NCI-H2196 treated with DMSO at 0.1 percent for 48 hours (cell line): ENCODE data around the gene RMP24.

ENCODE experiments used
- DNase-seq: peaks from one replicate; lab custom pipeline; 2025; ENCODE audit not compliant: unreplicated experiment; lab: John Stamatoyannopoulos, UW

The RMP24 gene

GRCh38 chr18:35972197-35973000 lies at the start of gene RMP24:
TSS of gene RMP24 (plus strand) at chr18:35972679.
- peak; percentile 56 for DNase-seq

GRCh38 chr18:35923939-35924684 lies 48.4 kb upstream of the RMP24 start:
- no peak for DNase-seq

- no peak for DNase-seq
Measured at GRCh38 chr18:35926884-35927283, 45.6 kb upstream of the RMP24 start.

GRCh38 chr18:35927430-35927829 lies 45.0 kb upstream of the RMP24 start:
- no peak for DNase-seq

- no peak for DNase-seq
Measured at GRCh38 chr18:35933982-35934381, 38.5 kb upstream of the RMP24 start.

- DNase-seq: no peak
Measured at GRCh38 chr18:35934891-35935290, 37.6 kb upstream of the RMP24 start.

- DNase-seq: no peak
Measured at GRCh38 chr18:35935805-35936204, 36.7 kb upstream of the RMP24 start.

GRCh38 chr18:35936951-35937350 lies 35.5 kb upstream of the RMP24 start:
- no peak for DNase-seq

- DNase-seq: no peak
Measured at GRCh38 chr18:35938158-35938557, 34.3 kb upstream of the RMP24 start.

GRCh38 chr18:35938562-35938961 lies 33.9 kb upstream of the RMP24 start:
- no peak for DNase-seq

GRCh38 chr18:35939138-35939537 lies 33.3 kb upstream of the RMP24 start:
- no peak for DNase-seq

- no peak for DNase-seq
Measured at GRCh38 chr18:35941299-35941698, 31.2 kb upstream of the RMP24 start.

- DNase-seq: no peak
Measured at GRCh38 chr18:35942133-35942532, 30.3 kb upstream of the RMP24 start.

GRCh38 chr18:35942661-35943060 lies 29.8 kb upstream of the RMP24 start:
- DNase-seq: no peak

GRCh38 chr18:35948080-35948479 lies 24.4 kb upstream of the RMP24 start:
- DNase-seq: no peak

GRCh38 chr18:35949090-35949489 lies 23.4 kb upstream of the RMP24 start:
- DNase-seq: no peak

GRCh38 chr18:35949903-35950627 lies 22.4 kb upstream of the RMP24 start:
- DNase-seq: peak; percentile 5

GRCh38 chr18:35950628-35950982 lies 21.9 kb upstream of the RMP24 start:
- no peak for DNase-seq

- DNase-seq: no peak
Measured at GRCh38 chr18:35953688-35954087, 18.8 kb upstream of the RMP24 start.

- DNase-seq: no peak
Measured at GRCh38 chr18:35956226-35956625, 16.3 kb upstream of the RMP24 start.

GRCh38 chr18:35962320-35962719 lies 10.2 kb upstream of the RMP24 start:
- DNase-seq: no peak

GRCh38 chr18:35964319-35964718 lies 8.2 kb upstream of the RMP24 start:
- no peak for DNase-seq
